Endothelial cell of umbilical vein (primary cell): ENCODE data around the gene KANK2. TPM values are rescaled to one million over a fixed set of nuclear protein-coding genes. Genes with fewer than 3 reads are reported as not detected.

Experiments used
- BruUV-seq: library from RNA; stranded (reverse); fragments of 400-500 nt; replicated peaks from 2 replicates; lab custom pipeline; 2021; lab: Mats Ljungman, UMichigan
- CTCF ChIA-PET: fragments of 300-600, 350-600 bp; sonication (Branson Sonifier 250); formaldehyde crosslinking; loops from one replicate; lab custom pipeline; 2021; ENCODE audit warnings: antibody characterized with exemption, inconsistent platforms; lab: Charles Lee
- POLR2A ChIA-PET: fragments of 300-600, 350-600 bp; sonication (Branson Sonifier 250); formaldehyde crosslinking; loops from one replicate; lab custom pipeline; 2021; ENCODE audit warnings: antibody characterized with exemption, inconsistent platforms; lab: Charles Lee
- DNase-seq: peaks from one replicate; pipeline ENCODE4 v3.0.0-alpha.2; 2011; ENCODE audit warnings: low read depth, low spot score
- FAIRE-seq: peaks from 2 replicates; lab custom pipeline; 2011; peaks lifted over from hg19 to GRCh38; lab: Jason Lieb, UNC
- H2AFZ ChIP-seq: 2 replicates; pipeline ENCODE4 v1.6.0; 2012; ENCODE audit warnings: low read depth, low read length, control low read depth, inconsistent platforms
- H3K27ac ChIP-seq: 2 replicates; pipeline ENCODE4 v1.5.1; 2011; ENCODE audit warnings: low read depth, mild to moderate bottlenecking, control low read depth, low read length, moderate library complexity; ENCODE audit not compliant: insufficient read depth
- H3K27me3 ChIP-seq, 2 experiments: 2 replicates each; pipeline versions ENCODE4 v1.6.0 to v1.6.1; 2011; ENCODE audit warnings: low read length in 2 of 2, mixed read lengths in 1 of 2; ENCODE audit not compliant: control insufficient read depth in 2 of 2, insufficient read depth in 2 of 2
- H3K36me3 ChIP-seq, 2 experiments: 2 replicates in 1 of 2; 3 replicates in 1 of 2; pipeline ENCODE4 v1.5.1; 2011; ENCODE audit warnings: low read length in 2 of 2, mild to moderate bottlenecking in 1 of 2, moderate library complexity in 1 of 2; ENCODE audit not compliant: control insufficient read depth in 2 of 2, insufficient read depth in 2 of 2; ENCODE audit errors: extremely low read depth in 1 of 2
- H3K4me1 ChIP-seq: 3 replicates; pipeline ENCODE4 v1.5.1; 2011; ENCODE audit warnings: mild to moderate bottlenecking, low read length; ENCODE audit not compliant: control insufficient read depth, insufficient read depth; ENCODE audit errors: extremely low read depth
- H3K4me2 ChIP-seq: 2 replicates; pipeline ENCODE4 v1.6.1; 2011; ENCODE audit warnings: low read length, control low read depth, mixed read lengths; ENCODE audit not compliant: insufficient read depth
- H3K4me3 ChIP-seq, 3 experiments: fragments of 200-600 bp in 1 of 3; sonication (generic), shearing (Covaris generic) in 1 of 3; replicated peaks in 1 of 3; 2 replicates each; pipeline ENCODE4 v1.5.1; 2011 to 2016; ENCODE audit warnings: control low read depth in 3 of 3, low read length in 3 of 3, mild to moderate bottlenecking in 2 of 3, inconsistent platforms in 1 of 3, low read depth in 1 of 3, moderate library complexity in 1 of 3; ENCODE audit not compliant: insufficient read depth in 1 of 3
- H3K79me2 ChIP-seq: 2 replicates; pipeline ENCODE4 v1.6.0; 2012; ENCODE audit warnings: low read length, inconsistent platforms; ENCODE audit not compliant: control insufficient read depth, insufficient read depth
- H3K9ac ChIP-seq: replicated peaks from 2 replicates; pipeline ENCODE3; 2011; ENCODE audit warnings: low read length, control low read depth; ENCODE audit not compliant: insufficient read depth; ENCODE audit errors: extremely low read depth
- H3K9me1 ChIP-seq: replicated peaks from 3 replicates; pipeline ENCODE4 v1.6.0; 2011; ENCODE audit warnings: mild to moderate bottlenecking, low read length; ENCODE audit not compliant: control insufficient read depth, insufficient read depth; ENCODE audit errors: extremely low read depth
- H3K9me3 ChIP-seq: replicated peaks from 2 replicates; pipeline ENCODE4 v1.5.1; 2012; ENCODE audit warnings: low read length, inconsistent platforms; ENCODE audit not compliant: control insufficient read depth, insufficient read depth
- H4K20me1 ChIP-seq: replicated peaks from 2 replicates; pipeline ENCODE3; 2011; ENCODE audit warnings: mild to moderate bottlenecking, low read length; ENCODE audit not compliant: control insufficient read depth, insufficient read depth; ENCODE audit errors: extremely low read depth
- EZH2 ChIP-seq: IDR thresholded peaks from 2 replicates; pipeline ENCODE4 v1.6.1; 2012; ENCODE audit warnings: borderline replicate concordance, low read depth, mild to moderate bottlenecking, moderate library complexity, low read length, inconsistent platforms; ENCODE audit not compliant: severe bottlenecking
- FOS ChIP-seq: IDR thresholded peaks from 2 replicates; pipeline ENCODE4 v1.6.1; 2011; ENCODE audit warnings: mild to moderate bottlenecking, low read length, moderate library complexity, borderline replicate concordance; ENCODE audit not compliant: insufficient read depth
- GATA2 ChIP-seq: IDR thresholded peaks from 2 replicates; pipeline ENCODE4 v1.7.0; 2011; ENCODE audit warnings: low read depth, mild to moderate bottlenecking, moderate library complexity, mixed read lengths, low read length; ENCODE audit not compliant: insufficient read length, insufficient read depth
- JUN ChIP-seq: IDR thresholded peaks from 2 replicates; pipeline ENCODE4 v1.6.1; 2011; ENCODE audit warnings: borderline replicate concordance, low read depth; ENCODE audit not compliant: insufficient read length, insufficient read depth
- MYC ChIP-seq: IDR thresholded peaks from one replicate; pipeline ENCODE4 v1.6.1; 2011; ENCODE audit warnings: mild to moderate bottlenecking, low read depth, low read length
- POLR2A ChIP-seq: IDR thresholded peaks from 2 replicates; pipeline ENCODE4 v1.6.1; 2012; ENCODE audit warnings: low read depth, mild to moderate bottlenecking, control low read depth, low read length
- POLR2AphosphoS5 ChIP-seq: IDR thresholded peaks from 2 replicates; pipeline ENCODE4 v1.6.1; 2012; ENCODE audit warnings: low read depth, mild to moderate bottlenecking, control low read depth, low read length, moderate library complexity; ENCODE audit not compliant: insufficient read depth
- dilution Hi-C: fragments of 300-500 bp; cut with MboI; formaldehyde crosslinking; loops from one replicate; pipeline ENCODE4 v1.15.0; 2019; ENCODE audit warnings: low sequenced_read_pairs; ENCODE audit not compliant: extremely low pct_ligation_motif_present
- intact Hi-C: fragments of 100-400 bp; cut with micrococcal nuclease; formaldehyde crosslinking; loops from one replicate; pipeline ENCODE4 v1.10.0; 2022
- polyA plus RNA-seq, 4 experiments: library from polyadenylated mRNA; depleted of rRNA in 3 of 4; stranded (reverse) in 3 of 4; unstranded in 1 of 4; fragments of >200 nt; gene quantifications; 2 replicates each; pipeline versions ENCODE4 v1.2.1 to v1.2.3, GENCODE V29; 2011 to 2012; ENCODE audit warnings: missing spikeins in 1 of 4
- total RNA-seq: library from RNA; stranded (reverse); gene quantifications from 2 replicates; pipeline ENCODE4 v1.2.3, GENCODE V29; 2021
- TF ChIP-seq, protein P1 (sequence below), 2 donors: IDR thresholded peaks; 1 replicate in 1 of 2; 2 replicates in 1 of 2; pipeline ENCODE4 v1.5.1; 2011; ENCODE audit warnings: low read length in 2 of 2, mild to moderate bottlenecking in 2 of 2, moderate library complexity in 2 of 2, control low read depth in 1 of 2, inconsistent platforms in 1 of 2, low read depth in 1 of 2; ENCODE audit not compliant: insufficient read depth in 1 of 2; ENCODE audit errors: extremely low read depth in 1 of 2
- TF ChIP-seq, protein P2 (sequence below): IDR thresholded peaks from 2 replicates; pipeline ENCODE4 v1.6.1; 2011; ENCODE audit not compliant: insufficient read depth, insufficient read length

Gene KANK2
- total and polyA plus RNA-seq, 2 donors (not counting 3 experiments of a cell fraction or from before 2014, with no cell fraction given) = 41.7 to 77.9 TPM

DNA sequence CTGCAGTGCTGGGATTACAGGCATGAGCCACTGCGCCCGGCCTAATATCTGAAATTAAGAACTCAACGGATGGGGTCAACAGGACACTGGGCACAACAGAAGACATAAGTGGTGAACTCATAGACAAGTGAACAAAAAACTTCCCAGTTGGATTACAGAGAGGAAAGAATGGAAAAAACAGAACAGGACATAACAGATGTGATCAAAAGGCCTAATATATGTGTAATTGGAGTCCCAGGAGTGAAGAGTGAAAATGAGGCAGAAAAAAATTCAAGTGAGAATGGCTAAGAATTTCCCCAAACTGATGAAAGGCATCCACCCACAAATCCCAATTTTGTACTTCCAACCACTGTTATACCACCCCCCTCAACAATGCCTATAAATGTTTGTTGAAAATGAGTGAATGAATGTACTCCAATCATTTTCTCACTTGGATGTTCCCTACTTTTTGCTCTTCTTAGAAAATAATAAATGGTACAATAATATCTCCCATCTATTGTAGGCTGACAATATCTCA lies 23.8 kb upstream of the KANK2 start:
- no peaks in the 10 kb centered on the region for H3K4me1 ChIP-seq

More for the DNA sequence above, 23.8 kb upstream of the KANK2 start:
- TF ChIP-seq, protein P1, sequence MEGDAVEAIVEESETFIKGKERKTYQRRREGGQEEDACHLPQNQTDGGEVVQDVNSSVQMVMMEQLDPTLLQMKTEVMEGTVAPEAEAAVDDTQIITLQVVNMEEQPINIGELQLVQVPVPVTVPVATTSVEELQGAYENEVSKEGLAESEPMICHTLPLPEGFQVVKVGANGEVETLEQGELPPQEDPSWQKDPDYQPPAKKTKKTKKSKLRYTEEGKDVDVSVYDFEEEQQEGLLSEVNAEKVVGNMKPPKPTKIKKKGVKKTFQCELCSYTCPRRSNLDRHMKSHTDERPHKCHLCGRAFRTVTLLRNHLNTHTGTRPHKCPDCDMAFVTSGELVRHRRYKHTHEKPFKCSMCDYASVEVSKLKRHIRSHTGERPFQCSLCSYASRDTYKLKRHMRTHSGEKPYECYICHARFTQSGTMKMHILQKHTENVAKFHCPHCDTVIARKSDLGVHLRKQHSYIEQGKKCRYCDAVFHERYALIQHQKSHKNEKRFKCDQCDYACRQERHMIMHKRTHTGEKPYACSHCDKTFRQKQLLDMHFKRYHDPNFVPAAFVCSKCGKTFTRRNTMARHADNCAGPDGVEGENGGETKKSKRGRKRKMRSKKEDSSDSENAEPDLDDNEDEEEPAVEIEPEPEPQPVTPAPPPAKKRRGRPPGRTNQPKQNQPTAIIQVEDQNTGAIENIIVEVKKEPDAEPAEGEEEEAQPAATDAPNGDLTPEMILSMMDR (IDR thresholded peaks at IDR 0.05; ENCODE audit: extremely low read depth in 1 of 2, insufficient read depth in 1 of 2, low read depth in 1 of 2, low read length in 2 of 2) = no peak
- no peak for TF ChIP-seq POLR2A
- no peak for TF ChIP-seq GATA2
- TF ChIP-seq, protein P2, sequence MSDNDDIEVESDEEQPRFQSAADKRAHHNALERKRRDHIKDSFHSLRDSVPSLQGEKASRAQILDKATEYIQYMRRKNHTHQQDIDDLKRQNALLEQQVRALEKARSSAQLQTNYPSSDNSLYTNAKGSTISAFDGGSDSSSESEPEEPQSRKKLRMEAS = no peak
- TF ChIP-seq POLR2AphosphoS5 = no peak
- no peak for TF ChIP-seq FOS
- TF ChIP-seq MYC = no peak
- no peak for TF ChIP-seq EZH2
- TF ChIP-seq JUN = no peak
- Histone ChIP-seq H3K27me3 (no peaks in the 10 kb centered on the region), H3K4me2 (no peak overlapping the region), H3K9me3 (no peaks in the 10 kb centered on the region), H3K36me3 (peaks cover 24 to 39% of the 10 kb centered on the region in 2 experiments), H2AFZ (no peak overlapping the region), H4K20me1 (no peaks in the 10 kb centered on the region), H3K79me2 (no peaks in the 10 kb centered on the region), H3K9me1 (no peaks in the 10 kb centered on the region), H3K4me3 (no peak overlapping the region), H3K9ac (no peak overlapping the region), H3K27ac (no peak overlapping the region)
- no peak for FAIRE-seq
- ChIA-PET POLR2A (interaction anchor here (0.6 kb wide), 1 partner anchor 1868 kb away, joined by 3 read pairs; no protein-coding TSS in a partner anchor), CTCF (interaction anchor here (1.7 kb wide), 1 partner anchor 95 kb away, joined by 4 read pairs; no protein-coding TSS in a partner anchor)
- no peak for DNase-seq
- BruUV-seq = no TSS peak
- dilution Hi-C loops = no loop called here
- intact Hi-C loops = no loop called here
